HG02759 (cell line): ENCODE data around the gene DHX32.
"Not testable (repeated sequence)": the region's sequence is repeated elsewhere in the genome, so short reads cannot be mapped to it uniquely, and the experiment has no call there.

Experiments used
- ATAC-seq: cut with Tn5 transposase; IDR thresholded peaks from one replicate; pipeline ENCODE4 v1.9.1; 2021; ENCODE audit warnings: mild to moderate bottlenecking, moderate library complexity; ENCODE audit not compliant: unreplicated experiment

The DHX32 gene

DNA sequence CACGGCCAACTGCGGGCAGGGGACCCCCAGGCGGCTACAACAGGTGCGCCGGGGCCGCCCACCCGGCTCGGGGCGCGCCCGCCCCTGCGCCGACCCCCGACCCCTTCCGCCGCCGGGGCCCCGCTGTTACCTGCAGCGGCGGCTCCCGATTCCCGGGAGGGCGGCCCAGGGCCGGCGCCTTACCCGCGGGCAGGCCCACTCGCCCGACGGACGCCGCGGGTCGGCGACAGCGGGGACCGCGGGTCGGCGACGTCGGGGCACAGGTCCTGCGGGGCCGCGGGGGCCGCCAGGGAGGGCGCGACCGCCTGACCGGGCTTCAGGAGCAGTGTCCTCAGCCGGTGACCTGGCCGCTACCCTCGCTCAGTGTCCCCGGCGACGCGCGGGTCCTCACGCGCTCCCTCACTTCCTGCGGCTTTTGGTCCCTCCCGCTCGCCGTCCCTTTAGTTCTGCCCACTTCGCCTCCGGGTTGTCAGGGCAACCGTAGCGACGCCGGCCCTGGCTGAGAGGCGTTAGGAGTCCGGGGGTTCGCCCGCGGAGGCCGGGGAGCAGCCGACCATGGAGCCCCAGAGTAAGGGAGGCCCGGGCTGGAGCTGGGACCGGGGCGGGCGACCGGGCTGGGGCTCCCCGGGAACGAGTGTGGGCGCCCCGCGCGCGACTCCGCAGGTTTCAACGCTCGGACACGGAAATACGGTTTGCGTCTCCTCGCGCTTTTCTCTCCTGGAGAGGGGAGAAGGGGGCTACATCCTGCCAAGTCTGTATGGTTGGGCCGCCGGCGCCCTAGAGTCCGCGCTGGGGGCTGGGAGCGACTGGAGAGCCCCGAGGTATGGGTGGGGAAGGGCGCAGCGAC lies 15.2 kb upstream of the DHX32 start, which contains the start of gene FANK1:
FANK1 (plus strand) TSS at position 477 of the 847 bp plus-strand sequence; CDS start at position 556, 79 bp downstream.
- ATAC-seq = peak; percentile 87

DNA sequence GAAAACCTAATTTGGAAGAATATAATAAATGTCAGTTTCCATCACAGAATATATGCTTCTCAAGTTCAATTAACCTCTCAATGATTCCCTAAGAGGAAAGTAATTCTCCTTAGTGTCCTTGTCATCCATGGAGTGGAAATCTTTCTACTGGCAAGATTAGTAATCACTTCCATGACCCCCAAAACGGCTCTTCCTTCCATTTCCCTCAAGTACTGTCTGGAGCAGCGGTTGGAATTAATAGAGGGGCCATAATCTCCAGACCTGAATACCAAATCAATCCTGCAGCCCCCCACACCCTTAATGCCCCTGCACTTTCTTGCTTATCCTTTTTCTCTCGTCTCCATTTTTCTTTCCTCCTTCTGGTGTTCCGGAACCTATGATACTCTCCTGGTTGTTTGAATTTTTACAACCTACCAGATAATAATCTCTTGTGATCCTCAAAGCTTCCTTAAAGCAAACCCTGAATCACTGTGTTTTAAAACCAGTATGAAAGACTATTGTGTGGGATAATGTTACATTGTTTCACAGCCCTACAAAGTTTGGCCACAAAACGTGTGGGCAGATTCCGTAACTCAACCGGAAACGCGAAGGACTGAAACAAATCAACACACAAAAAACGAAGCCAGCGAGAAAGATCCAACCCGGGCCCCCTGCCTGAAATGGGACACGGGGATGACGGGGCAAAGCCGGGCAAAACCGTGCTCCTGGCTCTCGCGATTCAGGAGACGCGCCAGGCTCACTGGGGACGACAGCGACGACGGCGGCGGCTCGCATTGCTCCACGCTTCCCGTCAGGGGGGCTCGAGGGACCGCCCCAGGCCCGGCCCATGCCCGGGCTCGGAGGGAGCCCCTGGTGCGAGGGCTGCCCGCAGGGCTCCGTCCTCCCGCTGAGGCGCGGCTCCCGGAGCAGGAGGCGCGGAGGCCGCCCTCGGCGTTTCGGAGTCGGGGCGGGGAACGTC lies 14.3 kb upstream of the DHX32 start:
- ATAC-seq = peak; percentile 57

DNA sequence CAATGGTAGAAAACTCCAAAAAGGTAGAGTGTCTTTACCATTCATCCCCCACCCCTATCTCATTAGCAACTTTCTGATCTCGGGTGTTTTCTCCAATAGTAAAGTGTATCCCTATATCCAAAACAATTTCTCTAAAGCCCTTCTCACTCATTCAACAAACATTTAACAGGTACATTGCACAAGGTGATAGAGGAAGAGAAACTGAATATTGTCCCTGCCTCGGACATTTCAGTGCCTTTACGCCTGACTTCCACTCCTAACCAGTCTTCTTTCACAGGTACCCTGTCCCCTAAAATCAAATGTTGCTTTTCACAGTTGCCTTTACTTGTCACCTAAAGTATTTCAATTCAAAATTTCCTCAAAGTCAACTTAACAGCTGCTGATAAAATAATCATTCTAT lies 13.1 kb upstream of the DHX32 start:
- ATAC-seq = not testable (repeated sequence)

GRCh38 chr10:125892402-125892801 lies 11.3 kb upstream of the DHX32 start:
- not testable (repeated sequence) for ATAC-seq

GRCh38 chr10:125889441-125889840 lies 8.3 kb upstream of the DHX32 start:
- not testable (repeated sequence) for ATAC-seq

- ATAC-seq = no peak
Measured at GRCh38 chr10:125886914-125887512, 5.9 kb upstream of the DHX32 start.

GRCh38 chr10:125883211-125883610 lies 2.1 kb upstream of the DHX32 start:
- ATAC-seq = no peak

- ATAC-seq = no peak
Measured at GRCh38 chr10:125882596-125882995, 1.5 kb upstream of the DHX32 start.

DNA sequence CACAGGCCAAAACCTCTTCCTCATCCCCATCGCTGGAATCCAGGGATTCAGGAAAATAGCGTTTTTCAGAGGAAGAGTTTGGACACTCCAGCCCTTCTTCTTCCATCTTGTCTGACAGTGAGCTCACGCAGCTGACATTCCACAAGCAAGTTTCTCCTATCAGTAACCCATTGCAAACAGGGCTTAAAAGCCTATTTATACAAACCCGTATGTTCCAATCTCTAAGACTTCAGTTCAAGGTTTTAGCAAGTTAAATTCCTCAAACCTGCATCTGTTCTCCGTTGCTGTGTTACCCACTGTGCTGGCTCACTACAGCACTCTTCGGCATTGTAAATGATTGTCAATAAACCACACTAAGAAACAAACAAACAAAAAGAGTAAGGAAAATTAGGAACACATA lies 373 bp downstream of the DHX32 start:
- no peak for ATAC-seq

DNA sequence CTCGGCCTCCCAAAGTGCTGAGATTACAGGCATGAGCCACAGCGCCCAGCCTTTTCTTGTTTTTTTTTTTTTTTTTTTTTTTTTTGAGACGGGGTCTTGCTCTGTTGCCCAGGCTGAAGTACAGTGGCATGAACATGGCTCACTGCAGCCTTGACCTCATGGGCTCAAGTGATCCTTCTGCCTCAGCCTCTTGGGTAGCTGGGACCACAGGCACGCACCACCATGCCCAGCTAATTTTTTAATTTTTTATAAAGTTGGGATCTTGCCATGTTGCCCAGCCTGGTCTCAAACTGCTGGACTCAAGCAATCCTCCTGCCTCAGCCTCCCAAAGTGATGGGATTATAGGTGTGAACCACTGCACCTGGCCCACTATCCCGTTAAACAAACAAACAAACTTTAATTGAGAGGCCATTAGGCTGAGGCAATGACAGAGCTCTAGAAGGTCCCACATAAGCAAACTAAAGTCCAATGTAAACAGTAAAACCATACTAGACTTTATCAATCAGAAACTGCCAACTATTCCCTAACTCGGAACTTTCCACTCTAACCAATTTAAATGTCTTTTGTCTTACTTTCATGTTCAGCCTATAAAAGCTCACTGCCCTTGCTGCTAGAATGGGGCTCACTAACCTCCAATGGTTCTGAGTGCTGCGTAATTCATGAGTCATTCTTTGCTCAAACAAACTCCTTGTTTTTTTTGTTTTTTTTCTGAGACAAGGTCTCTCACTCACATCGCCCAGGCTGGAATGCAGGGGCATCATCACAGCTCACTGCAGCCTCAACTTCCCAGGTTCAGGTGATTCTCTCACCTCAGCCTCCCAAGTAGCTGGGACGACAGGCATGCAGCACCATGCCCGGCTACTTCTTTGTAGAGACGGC lies 1.9 kb downstream of the DHX32 start:
- no peak for ATAC-seq

GRCh38 chr10:125871338-125871737 lies 9.8 kb downstream of the DHX32 start:
- no peak for ATAC-seq

DNA sequence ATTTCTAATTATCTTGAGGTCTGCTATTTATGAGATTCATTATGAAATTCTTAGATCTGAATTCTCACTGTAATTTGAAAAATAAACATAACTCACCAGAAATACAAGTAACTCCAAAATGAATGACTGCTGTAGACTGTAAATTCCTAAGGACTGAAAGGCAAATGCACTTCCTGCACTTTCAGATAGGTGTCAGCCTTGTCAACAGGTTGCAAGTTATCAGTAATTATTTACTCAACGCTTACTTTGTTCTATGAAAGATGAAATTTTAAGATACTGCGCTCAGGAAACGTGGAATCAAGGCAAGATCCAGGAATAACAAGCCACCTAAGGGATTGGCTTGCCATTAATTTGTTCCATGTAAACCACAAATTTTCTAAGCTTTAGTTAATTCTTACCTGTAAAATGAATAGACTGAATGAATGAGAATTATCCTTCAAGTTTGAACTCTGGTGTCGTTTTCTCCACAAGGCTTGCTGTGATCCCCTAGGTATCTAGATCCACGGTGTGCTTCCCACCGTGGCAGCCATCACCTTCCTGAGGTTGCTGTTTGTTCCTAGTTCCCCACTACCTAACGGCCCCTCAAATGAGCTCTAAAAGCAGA lies 12.6 kb downstream of the DHX32 start:
- peak; percentile 56 for ATAC-seq

DNA sequence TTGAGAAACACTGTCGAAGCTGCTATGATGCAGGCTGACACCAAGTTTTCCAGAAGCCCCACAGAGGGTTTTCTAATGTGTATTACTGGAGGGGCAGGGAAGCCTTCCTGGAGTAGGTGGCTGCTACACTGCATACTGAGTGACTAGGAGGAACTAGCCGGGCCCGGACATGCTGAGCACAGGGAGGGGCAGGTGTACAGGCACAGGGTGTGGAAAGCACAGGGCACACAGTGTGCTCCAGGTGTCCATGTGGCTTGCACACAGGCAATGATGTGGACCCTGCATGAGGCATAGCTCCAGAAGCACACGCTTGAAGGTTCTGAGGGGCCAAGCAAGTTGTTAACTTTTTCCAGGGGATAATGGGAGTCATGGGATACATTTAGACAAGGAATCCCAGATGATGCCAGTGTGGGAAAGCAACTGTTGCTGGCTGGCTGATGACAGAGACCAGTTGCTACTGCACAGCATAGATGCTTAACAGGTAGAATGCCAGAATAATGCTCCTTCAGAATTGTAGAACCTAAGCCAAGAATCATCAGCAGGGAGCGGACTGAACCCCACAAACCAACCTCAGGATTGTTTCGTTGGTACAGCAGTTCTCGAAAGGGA lies 14.6 kb downstream of the DHX32 start:
- no peak for ATAC-seq

DNA sequence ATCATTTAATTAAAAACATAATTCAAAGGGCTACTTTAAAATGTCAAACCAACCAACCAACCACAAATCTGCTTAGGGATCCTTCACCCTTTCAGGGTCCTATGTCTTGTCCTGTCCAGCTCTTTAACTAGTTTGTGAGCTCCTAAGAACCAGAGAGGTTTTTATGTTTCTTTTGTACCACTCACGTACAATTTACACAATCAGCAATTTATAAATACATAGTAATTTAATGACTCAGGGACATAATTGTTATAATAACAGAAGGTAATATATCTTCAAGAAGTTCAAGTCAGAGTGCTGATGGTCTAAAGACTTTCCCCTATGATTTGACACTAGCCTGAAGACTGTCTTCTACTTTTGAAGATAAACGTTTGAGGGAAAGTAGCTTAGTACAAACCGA lies 16.0 kb downstream of the DHX32 start:
- ATAC-seq = no peak

GRCh38 chr10:125859128-125859817 lies 21.8 kb downstream of the DHX32 start:
- no peak for ATAC-seq

DNA sequence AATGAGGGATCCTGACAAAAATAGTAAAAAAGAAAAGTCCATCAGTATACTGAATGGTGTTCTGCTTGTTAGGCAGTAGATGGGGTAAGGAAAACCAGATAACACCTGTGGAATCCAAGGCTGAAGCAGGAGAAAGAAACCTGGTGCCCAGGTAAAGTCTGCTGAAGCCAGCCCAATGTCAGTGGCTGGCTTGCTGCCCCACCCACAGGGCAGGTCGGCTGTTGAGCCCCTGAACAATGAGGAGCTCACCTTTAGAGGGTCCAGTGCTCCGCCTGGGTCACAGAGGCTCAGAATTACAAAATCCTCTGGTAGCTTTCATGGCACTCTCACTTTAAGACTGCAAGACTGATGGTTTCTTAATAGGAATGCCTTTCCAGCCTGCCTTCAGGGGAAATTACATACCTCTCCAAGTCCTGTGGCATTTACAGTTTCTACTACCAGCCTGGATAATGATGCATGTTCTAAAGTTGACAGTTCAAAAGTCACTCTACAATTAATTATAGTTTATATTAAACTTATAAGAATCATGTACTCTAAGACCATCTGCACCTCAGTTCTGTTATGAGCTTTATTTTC lies 23.8 kb downstream of the DHX32 start:
- no peak for ATAC-seq

DNA sequence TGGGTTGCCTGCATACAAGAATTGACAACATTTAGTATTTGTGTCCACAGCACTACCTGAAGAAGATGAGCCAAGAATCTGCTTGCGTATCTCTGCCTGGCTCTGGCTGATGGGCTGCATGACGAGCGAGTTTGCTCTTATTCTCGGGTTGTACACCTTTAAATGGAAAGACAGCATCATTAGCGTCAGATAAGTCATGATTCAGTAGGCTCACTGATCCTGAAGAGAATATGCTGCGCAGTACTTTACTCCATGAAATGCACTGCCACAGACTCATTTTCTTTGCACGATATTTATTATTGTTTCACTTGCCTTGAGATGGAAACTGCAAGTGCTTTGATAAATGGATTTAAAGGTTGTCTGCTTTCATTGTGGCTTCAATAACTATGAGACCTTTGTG lies 28.6 kb downstream of the DHX32 start:
- no peak for ATAC-seq
